Left ventricle myocardium inferior (tissue), 1 donor: ENCODE data around the gene LHX5. TPM values are rescaled to one million over a fixed set of nuclear protein-coding genes. Genes with fewer than 3 reads are reported as not detected.

Experiments used
- DNase-seq: peaks from one replicate; pipeline ENCODE4 v3.0.0-alpha.2; 2020
- H3K27ac ChIP-seq: fragments of 200-600 bp; replicated peaks from 2 replicates; pipeline ENCODE4 v1.8.0; 2021
- H3K27me3 ChIP-seq: fragments of 200-600 bp; 2 replicates; pipeline ENCODE4 v1.8.0; 2021; ENCODE audit warnings: low read depth
- H3K36me3 ChIP-seq: fragments of 200-600 bp; 2 replicates; pipeline ENCODE4 v1.8.0; 2021
- H3K4me1 ChIP-seq: fragments of 200-600 bp; 2 replicates; pipeline ENCODE4 v1.8.0; 2021
- H3K4me3 ChIP-seq: fragments of 200-600 bp; 2 replicates; pipeline ENCODE4 v1.8.0; 2021; ENCODE audit warnings: mild to moderate bottlenecking, moderate library complexity
- H3K9me3 ChIP-seq: fragments of 200-600 bp; replicated peaks from 2 replicates; pipeline ENCODE4 v1.8.0; 2021
- intact Hi-C: fragments of 100-400 bp; cut with micrococcal nuclease; formaldehyde crosslinking; loops from one replicate; pipeline ENCODE4 v1.11.0; 2022
- total RNA-seq: library from RNA; stranded (reverse); fragmentation: NEBNext Ultra II Directional; extraction: Animal tissue kit (Norgen Biotek cat#: 25700); gene quantifications from one replicate; pipeline ENCODE4 v1.2.1, GENCODE V29; 2021
- TF ChIP-seq, protein P1 (sequence below): fragments of 200-600 bp; IDR thresholded peaks from 2 replicates; pipeline ENCODE4 v1.8.0; 2021; ENCODE audit warnings: antibody characterized with exemption, mild to moderate bottlenecking, borderline replicate concordance
- donor health status: DM: no; HTN: yes; CAD: no; lungs with severe emphysema.

LHX5 gene
- total RNA-seq, 1 donor from 2014 or later: not detected

DNA sequence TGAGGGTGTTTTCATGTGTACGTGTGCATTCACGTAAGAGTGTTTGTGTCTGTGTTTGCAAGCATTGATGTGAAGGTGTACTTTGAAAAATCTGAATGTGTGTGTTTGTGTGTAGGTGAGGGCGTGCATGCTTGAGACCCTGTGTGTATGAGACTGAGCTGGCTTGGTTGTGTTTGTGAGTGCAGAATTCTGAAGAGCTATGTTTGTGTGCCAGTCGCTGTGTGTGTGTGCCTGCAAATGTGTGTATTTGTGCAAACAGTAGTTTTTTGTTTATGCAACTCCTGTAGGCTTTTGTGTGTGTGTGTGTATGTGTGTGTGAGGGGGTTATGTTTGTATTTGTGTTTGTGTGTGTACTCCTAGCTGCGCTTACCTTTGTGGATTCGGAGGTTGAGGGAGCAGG, 1.7 kb upstream of the LHX5 start:
- TF ChIP-seq, protein P1, sequence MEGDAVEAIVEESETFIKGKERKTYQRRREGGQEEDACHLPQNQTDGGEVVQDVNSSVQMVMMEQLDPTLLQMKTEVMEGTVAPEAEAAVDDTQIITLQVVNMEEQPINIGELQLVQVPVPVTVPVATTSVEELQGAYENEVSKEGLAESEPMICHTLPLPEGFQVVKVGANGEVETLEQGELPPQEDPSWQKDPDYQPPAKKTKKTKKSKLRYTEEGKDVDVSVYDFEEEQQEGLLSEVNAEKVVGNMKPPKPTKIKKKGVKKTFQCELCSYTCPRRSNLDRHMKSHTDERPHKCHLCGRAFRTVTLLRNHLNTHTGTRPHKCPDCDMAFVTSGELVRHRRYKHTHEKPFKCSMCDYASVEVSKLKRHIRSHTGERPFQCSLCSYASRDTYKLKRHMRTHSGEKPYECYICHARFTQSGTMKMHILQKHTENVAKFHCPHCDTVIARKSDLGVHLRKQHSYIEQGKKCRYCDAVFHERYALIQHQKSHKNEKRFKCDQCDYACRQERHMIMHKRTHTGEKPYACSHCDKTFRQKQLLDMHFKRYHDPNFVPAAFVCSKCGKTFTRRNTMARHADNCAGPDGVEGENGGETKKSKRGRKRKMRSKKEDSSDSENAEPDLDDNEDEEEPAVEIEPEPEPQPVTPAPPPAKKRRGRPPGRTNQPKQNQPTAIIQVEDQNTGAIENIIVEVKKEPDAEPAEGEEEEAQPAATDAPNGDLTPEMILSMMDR: no peak
- H3K27ac ChIP-seq: no peak overlapping the region
- H3K36me3 ChIP-seq: no peaks in the 10 kb centered on the region
- H3K27me3 ChIP-seq: peaks cover 98% of the 10 kb centered on the region
- no peak overlapping the region for H3K4me3 ChIP-seq
- intact Hi-C loops: no loop called here
- no peaks in the 10 kb centered on the region for H3K9me3 ChIP-seq
- no peak for DNase-seq
- peaks cover 8% of the 10 kb centered on the region for H3K4me1 ChIP-seq

- Histone ChIP-seq H3K4me3 (no peak overlapping the region), H3K9me3 (no peaks in the 10 kb centered on the region), H3K36me3 (no peaks in the 10 kb centered on the region), H3K27ac (no peak overlapping the region), H3K27me3 (peaks cover 98% of the 10 kb centered on the region), H3K4me1 (peaks cover 18% of the 10 kb centered on the region)
- intact Hi-C loops: no loop called here
- TF ChIP-seq, protein P1: no peak
- no peak for DNase-seq
These were observed 785 bp upstream of the LHX5 start for GRCh38 chr12:113472191-113473121.

- TF ChIP-seq, protein P1: no peak
- no peak for DNase-seq
- no peaks in the 10 kb centered on the region for H3K9me3 ChIP-seq
- intact Hi-C loops: no loop called here
- H3K27ac ChIP-seq: no peak overlapping the region
- H3K36me3 ChIP-seq: no peaks in the 10 kb centered on the region
- peaks cover 100% of the 10 kb centered on the region for H3K27me3 ChIP-seq
- H3K4me1 ChIP-seq: peaks cover 23% of the 10 kb centered on the region
- no peak overlapping the region for H3K4me3 ChIP-seq
These were observed 626 bp downstream of the LHX5 start for GRCh38 chr12:113470871-113471618.

GRCh38 chr12:113469949-113470743, 1.5 kb downstream of the LHX5 start:
- no peaks in the 10 kb centered on the region for H3K36me3 ChIP-seq
- H3K4me1 ChIP-seq: peaks cover 26% of the 10 kb centered on the region
- intact Hi-C loops: no loop called here
- no peak for DNase-seq
- TF ChIP-seq, protein P1: no peak
- H3K9me3 ChIP-seq: no peaks in the 10 kb centered on the region
- H3K27ac ChIP-seq: no peak overlapping the region
- peaks cover 100% of the 10 kb centered on the region for H3K27me3 ChIP-seq
- no peak overlapping the region for H3K4me3 ChIP-seq

DNA sequence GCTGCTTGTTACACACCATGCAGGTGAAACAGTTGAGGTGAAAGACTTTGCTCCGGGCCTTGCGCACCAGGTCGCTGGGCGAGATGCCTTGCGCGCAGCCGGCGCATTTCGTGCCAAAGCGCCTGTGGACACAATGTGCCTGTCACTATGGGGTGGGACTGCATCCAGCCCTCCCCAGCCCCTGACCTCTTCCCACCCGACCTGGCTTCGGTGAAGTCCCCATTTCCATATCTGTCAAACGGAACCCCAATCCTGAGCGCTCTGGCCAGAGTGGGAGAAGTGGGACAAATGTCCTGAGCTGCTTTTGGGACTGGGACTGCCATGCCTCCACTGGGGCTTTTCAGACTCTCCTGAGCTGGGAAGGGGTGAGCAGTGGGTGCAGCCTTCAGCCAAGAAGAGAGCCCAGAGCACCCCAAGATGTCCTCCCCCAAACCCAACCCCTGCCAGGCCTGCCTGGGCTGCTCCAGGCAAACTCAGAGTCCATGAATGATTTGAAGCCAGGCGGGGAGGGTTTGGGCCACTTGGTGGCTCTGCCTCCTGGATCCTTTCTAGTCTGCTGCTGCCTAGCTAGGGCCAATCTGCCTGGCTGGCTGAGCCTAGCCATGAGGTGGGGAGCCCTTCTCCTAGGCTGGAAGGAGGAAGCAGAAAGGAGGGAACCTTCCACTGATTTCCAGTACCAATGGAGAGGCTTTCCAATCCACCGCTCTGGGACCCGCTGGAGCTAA, 2.3 kb downstream of the LHX5 start:
- Histone ChIP-seq H3K9me3 (no peaks in the 10 kb centered on the region), H3K4me1 (peaks cover 34% of the 10 kb centered on the region), H3K27ac (no peak overlapping the region), H3K36me3 (no peaks in the 10 kb centered on the region), H3K27me3 (peaks cover 100% of the 10 kb centered on the region), H3K4me3 (no peak overlapping the region)
- TF ChIP-seq, protein P1: no peak
- no peak for DNase-seq
- intact Hi-C loops: no loop called here
